ENCODE measurements around the gene TCHHL1.
A peak's percentile ranks its signal among the peaks of the same experiment; 100 is the strongest.
"Not testable (repeated sequence)": the region's sequence is repeated elsewhere in the genome, so short reads cannot be mapped to it uniquely, and the experiment has no call there.

TCHHL1 gene

DNA sequence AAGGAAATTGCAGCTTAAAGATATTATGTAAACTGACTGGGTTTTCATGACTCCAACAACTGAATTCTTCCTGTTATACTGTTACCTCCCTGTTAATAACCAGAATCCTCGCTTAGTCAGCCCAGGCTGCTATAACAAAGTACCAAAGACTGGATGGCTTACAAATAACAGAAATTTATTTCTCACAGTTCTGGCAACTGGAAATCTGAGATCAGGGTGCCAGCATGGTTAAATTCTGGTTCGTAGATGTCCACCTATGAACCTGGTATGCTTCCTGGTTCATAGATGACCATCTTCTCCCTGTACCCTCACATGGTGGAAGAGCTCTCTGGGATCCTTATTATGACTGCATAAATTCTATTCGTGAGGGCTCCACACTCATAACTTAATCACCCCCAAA, 8.1 kb upstream of the TCHHL1 start:
- no peak for DNase-seq (ENCODE audit: extremely low read depth in 1 of 2, low read depth in 1 of 2)

DNA sequence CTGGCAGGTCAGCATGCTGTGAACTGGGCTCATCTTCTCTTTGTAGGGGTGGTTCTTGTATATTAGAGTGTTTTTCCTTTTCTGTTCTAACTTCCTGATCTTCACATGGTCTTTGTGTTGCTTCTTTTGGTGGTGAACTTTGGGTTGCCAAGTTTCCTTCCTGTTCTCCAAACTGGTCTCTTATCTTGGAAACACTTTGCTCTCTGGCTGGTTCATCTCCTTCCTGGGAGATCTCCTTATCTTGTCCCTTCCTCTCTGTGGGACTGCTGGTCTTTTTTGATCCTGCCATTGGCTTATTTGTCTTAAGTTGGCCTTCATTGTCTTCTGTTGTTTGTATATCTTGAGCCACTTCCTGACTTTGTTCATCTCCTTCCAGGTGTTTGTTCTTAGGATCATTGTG, 2.1 kb downstream of the TCHHL1 start:
- no peak for DNase-seq (ENCODE audit: extremely low read depth in 1 of 2, low read depth in 1 of 2)

DNA sequence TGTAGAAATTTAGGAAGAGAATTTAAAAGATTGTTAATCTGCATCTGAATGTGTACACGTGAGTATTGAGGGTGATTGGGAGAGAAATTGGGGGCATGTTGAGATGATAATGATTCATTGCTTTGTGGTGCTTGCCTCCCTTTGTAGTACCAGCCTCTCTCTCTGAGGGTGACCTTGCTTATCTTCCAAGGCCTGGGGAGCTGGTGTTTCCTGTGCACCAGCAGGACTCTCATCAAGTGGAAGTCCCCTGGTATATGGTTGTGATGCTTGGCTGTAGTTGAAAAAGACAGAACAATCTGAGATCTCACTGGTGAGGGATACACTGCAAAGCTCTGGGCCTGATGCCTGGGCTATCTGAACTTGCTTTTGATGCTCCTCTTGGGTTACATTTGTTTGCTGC, 4.0 kb downstream of the TCHHL1 start:
- no peak for DNase-seq (ENCODE audit: extremely low read depth in 1 of 2, low read depth in 1 of 2)

DNA sequence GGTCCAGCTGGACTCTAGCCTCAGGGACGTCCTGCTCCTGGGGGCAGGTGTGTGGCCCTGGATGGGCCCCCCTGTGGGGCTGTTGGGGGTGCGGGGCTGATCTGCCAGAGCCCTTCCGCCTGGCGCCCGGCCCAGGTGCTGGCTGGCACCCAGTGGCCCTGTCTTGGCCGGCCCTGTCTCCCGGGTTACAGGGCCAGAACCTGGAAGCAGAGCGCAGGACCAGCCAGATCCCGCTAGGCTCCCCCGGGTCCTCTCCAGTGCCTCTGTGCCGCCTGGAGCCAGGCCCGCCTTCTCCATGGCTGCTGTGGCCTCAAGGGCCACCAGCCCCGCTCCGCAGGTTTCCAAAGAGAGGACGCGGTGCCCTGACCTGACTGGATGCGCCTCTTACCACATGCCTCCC, 7.8 kb downstream of the TCHHL1 start:
- not testable (repeated sequence) for DNase-seq (ENCODE audit: extremely low read depth in 1 of 2, low read depth in 1 of 2)

DNA sequence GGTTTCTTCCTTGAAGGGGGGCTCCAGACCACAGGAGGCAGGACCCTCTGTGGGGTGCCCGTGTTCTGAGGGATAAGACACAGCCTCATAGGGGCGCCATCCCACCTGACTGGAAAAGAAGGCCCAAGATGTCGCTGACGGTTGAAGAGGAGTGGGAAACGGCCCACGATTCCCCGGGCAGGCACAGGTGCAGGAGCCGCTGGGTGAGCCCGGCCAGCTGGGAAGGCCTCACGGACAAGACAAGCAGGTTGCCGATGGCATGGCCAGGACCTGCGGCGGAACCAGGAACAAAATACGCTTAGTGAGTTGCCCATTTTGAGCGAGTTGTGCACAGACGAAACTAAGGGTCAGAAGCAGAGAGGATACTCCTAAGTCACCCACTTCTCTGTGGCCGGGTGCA, 8.4 kb downstream of the TCHHL1 start:
- DNase-seq (ENCODE audit: extremely low read depth in 1 of 2, low read depth in 1 of 2), result not testable (repeated sequence)

DNA sequence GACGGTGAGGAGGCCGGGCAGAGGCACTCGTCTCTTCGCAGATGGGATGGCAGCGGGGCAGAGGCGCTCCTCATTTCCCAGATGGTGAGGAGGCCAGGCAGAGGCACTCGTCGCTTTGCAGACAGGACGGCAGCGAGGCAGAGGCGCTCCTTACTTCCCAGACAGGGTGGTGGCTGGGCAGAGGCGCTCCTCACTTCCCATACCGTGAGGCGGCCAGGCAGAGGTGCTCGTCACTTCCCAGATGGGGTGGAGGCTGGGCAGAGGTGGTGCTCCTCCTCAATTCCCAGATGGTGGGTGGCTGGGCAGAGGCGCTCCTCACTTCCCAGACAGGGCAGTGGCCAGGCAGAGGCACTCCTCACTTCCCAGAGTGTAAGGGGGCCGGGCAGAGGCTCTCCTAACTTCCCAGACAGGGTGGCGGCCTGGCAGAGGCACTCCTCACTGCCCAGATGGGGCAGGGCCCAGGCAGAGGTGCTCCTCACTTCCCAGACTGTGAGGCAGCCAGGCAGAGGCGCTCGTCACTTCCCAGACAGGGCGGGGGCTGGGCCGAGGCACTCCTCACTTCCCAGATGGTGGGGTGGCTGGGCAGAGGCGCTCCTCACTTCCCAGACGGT, 9.9 kb downstream of the TCHHL1 start:
- DNase-seq (ENCODE audit: extremely low read depth in 1 of 2, low read depth in 1 of 2), result no peak

DNA sequence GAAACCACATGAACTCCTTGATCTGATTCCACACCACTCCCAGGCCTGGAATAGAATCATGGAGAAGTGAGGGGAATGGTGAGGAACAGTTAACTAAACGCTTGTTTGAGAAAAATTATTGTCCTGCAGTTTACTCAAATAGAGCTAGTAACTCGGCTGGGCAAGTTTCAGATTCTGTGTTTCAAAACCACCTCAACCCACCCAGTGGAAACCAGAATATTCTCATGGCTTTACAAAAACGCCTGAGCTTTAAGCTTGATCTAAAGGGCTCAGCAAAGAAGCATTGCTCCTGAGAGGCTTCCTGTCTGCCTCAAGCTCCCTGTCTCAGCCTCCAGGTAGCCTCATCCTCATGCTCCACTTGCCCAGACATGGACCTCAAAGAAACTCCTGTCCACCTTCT, 16.6 kb downstream of the TCHHL1 start:
- no peak for DNase-seq (ENCODE audit: extremely low read depth in 1 of 2, low read depth in 1 of 2)

DNA sequence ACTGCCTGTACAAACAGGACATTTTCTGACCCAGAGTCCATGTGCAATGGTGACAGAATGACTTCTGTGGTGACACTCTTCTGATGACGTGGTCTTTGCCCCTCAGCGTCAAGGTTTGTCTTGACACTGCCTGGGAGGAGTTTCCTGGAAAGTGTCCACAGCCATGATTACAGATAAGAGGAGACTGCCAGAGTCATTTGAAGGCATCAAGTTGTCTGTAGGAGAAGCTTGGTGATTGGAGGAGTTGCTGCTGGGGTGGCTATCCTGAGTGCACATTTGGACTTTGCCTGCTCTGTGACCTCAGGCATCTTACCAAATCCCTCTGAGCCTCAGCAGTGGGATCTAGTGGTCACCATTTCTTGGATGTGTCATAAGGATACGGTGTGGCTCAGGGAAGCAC, 17.7 kb downstream of the TCHHL1 start:
- no peak for DNase-seq (ENCODE audit: extremely low read depth in 1 of 2, low read depth in 1 of 2)

DNA sequence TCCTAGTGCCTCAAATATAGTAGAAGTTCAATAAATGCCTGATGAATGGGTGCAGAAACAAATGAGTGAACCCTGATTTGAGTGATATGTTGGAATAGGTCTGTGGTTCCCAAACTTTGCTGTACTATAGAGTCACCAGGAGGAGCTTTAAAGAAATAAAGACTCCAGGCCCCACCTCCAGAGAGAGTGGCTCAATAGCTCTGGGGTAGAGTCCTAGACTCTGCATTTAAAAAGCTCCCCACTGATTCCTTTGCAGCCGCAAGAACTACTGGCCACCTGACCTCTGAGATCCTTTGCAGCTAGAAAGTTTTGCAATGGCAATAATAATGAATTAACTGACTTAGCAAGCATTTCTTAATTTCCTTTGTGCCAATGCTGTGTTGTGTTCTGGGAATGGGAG, 20.9 kb downstream of the TCHHL1 start:
- DNase-seq (ENCODE audit: extremely low read depth in 1 of 2, low read depth in 1 of 2), result no peak

DNA sequence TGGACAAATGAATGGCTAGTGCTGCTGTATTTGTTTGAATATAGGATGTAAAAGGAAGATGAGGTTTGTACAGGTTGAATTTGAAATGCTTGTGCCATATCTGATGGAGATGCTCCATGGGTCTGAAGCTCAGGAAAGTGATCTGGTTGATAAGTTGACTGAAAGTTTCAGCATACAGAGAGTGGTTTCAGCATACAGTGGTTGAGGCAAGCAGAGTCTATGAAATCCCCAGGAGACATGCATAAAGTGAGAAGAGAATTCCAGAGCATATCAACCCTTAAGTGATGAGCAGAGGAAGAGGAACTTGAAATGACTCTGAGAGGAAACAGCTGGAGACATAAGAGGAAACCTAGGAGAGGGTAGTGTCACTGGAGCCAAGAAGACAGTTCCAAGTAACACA, 21.7 kb downstream of the TCHHL1 start:
- DNase-seq (ENCODE audit: extremely low read depth in 1 of 2, low read depth in 1 of 2), result no peak

DNA sequence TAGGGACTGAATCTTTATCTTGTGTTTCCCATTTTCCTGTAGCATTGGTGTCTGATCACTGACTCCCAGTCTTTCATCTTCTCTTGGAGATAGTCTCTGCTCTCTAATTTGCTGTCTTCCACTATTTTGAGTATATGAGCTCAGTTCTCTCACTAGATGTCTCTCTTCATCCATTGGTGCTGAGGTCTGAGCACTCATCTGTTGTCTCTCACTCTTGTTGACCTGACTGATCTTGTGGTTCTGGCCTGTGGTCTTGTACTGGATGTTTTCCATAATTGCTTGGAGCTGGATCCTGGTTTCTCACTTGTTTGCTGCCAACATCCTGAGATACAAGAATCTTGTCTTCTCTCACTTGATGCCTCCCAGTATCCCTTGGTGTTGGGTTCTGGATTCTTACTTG, 26.9 kb downstream of the TCHHL1 start:
- DNase-seq (ENCODE audit: extremely low read depth in 1 of 2, low read depth in 1 of 2), result no peak

DNA sequence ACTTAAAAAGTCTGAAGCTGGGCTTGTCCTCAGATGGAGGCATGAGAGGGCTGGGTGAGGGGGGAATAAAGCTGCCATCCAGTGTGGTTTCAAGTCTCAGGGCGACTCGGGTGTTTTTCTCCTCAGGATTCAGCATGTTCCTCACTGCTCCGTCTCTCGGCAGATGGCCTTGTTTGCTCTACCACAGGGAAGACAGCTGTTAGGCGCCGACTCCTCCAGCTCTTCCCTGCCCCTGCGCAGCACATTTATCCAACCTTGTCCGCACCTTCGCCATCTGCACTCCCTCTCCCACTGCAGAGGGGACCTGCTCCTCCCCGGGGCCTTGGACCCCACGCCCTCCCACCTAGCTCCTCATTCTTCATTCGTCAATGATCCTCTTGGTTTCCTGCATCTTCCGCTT, 35.5 kb downstream of the TCHHL1 start:
- DNase-seq (ENCODE audit: extremely low read depth in 1 of 2, low read depth in 1 of 2), result no peak

DNA sequence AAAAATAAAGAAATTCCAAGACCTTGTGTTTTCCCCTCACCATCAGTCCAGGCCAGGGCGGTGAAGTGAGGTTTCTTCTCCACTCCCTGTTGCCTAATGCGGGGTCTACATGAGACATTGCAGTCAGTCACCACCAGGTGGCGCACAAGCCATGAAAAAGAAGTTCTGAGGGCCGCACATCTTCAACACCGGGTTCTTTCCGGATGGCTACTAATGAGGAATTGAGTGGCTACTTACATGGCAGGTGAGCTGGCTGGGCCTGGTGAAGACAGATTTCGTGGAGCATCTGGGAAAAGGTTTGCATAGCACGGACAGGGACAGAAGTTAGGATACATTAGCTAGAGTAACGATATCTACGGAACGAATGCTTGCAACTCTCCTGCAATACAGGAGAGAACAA, 36.3 kb downstream of the TCHHL1 start:
- peak in 1 of 2 donors; percentile 73 for DNase-seq (ENCODE audit: extremely low read depth in 1 of 2, low read depth in 1 of 2)

DNA sequence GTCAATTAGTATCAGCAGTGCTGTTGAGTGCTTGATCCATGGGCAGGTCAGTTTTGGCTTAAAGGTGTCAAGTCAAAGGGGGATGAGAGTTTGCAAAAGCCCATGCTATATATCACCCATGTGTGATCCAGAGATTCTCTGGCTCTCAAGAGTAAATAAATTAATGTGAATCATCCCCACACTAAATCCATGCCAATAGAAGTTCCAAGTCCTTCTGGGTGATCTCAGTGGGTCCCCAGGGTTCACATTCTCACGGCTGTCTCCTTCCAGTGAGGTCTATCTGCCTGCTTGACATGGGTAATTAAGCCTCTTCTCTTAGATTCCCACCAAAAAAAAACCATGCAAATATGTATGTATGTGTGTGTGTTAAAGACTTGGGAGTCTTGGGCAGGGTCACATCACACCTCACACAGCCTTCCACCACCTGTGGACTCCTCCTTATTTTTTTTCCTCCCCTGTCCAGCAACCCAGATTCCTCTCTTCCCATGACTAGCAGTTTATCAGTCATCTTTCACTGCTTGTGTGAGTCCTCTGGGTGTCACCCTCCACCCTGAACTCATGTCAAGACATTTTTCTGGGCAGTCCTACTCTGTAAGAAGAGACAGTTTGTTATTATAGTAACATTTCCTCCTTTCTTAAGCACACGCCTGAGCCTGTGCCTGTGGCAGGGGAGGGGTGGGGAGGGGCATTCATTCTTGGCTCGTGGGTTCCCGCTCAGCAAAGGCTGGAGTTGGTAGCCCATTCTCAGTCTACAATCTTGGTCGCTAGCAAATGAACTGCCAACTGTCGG, 37.8 kb downstream of the TCHHL1 start:
- no peak for DNase-seq (ENCODE audit: extremely low read depth in 1 of 2, low read depth in 1 of 2)

DNA sequence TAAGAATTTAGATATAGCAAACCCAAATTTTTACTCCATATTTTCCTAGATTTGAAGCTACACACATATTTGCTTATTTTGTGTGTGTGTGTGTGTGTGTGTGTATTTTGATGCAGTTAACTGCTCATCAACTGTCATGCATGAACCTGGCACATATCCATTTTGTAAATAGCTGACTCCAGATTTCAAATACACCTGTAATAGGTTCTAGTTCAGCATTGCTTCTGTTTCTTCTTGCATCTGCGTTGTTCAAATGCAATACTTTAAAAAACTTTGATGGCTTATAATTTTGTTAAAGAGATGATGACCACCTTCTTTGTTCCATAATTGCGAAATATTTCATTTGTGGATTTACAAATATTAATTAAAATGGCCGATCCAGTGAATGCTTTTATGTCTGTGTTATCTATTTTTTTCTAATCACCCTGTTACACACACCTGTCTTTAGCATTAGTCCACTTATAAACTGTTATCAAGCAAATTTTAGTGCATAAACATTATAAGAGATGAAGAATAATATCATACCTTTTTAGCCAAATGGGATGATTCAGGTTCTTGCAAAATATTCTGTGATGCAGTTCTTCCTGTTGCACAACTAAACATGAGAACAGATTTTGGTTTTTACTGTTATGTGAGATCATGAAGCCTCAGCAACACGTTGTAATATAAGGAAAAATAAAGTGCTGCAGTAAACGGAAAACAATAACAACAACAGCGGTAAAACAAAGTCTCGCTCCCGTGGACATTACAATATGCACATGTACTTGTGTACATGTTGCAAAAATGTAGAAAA, 39.4 kb downstream of the TCHHL1 start:
- DNase-seq (ENCODE audit: extremely low read depth in 1 of 2, low read depth in 1 of 2), result no peak

DNA sequence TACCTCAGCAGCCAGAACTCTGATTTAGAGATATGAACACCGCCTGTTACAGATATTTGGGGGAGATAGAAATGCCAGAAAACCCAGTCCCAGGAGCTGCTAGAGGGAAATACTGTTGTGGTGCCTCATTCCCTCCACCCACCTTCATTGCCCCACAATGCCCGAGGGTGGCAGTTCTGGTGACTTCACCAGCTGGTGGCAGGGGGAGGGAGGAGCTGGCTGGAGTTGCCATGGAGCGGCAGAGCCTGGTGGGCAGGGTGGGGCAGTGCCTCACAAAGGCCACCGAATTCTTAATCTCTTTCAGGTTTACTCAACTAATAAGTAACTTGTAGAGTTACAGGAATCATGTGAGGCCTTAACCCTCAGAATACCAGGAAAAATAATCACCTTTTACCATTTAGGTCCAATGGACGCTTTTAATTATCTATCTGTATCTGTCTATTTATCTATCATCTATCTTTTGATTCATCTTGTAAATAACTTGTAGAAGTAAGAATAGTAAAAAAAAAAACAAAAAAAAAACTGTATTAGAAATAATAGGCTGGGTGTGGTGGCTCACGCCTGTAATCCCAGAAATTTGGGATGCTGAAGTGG, 40.4 kb downstream of the TCHHL1 start:
- DNase-seq (ENCODE audit: extremely low read depth in 1 of 2, low read depth in 1 of 2), result peak in 1 of 2 donors; percentile 78

DNA sequence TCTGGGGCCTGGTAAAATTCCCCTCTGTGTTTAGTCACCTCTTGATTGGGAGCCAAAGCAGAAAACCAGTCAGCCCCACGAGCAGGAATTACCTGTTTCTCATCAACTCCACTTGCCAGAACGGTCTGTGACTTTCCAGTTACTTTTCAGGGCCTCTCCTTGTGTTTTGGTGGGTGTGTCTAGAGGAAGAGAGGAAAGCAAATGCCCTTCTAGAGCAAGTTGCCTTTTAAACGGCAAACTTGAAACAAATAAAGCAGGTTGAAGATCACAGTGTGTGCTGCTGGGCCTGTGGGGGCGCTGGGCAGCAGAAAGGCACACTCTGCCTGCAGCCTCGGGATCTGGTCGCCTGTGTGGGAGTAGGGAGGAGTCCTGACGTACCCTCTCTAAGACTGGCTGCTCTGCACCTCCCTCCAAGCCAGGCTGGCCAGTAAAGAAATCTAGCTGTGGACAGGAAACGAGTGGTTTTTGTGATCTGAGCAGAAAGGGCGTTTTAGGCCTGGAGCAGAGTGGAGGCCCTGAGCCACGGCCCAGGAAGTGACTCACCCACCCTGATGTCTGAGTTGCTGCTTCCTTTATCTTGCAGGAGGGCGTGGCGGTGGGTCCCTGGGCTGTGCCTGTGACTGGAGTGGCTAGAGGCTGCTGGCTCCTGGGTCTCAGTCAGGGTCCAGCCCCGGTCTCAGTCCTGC, 41.0 kb downstream of the TCHHL1 start:
- DNase-seq (ENCODE audit: extremely low read depth in 1 of 2, low read depth in 1 of 2), result peak; percentile 76 to 88

DNA sequence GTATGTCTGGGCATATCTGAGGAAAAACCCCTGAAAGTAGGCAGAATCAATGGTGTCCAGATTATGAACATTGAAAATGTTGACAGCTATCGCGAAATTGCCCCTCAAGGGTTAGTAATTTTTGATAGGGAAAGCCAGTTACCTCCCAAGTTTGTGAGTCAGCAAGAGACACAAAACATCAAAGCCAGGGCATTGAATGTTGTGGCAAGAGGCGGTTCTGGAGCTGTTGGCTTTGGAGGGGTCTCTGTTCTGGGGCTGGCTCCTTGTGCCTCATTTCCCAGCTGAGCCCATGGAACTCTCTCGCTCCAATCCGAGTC, 41.5 kb downstream of the TCHHL1 start:
- DNase-seq (ENCODE audit: extremely low read depth in 1 of 2, low read depth in 1 of 2), result no peak

DNA sequence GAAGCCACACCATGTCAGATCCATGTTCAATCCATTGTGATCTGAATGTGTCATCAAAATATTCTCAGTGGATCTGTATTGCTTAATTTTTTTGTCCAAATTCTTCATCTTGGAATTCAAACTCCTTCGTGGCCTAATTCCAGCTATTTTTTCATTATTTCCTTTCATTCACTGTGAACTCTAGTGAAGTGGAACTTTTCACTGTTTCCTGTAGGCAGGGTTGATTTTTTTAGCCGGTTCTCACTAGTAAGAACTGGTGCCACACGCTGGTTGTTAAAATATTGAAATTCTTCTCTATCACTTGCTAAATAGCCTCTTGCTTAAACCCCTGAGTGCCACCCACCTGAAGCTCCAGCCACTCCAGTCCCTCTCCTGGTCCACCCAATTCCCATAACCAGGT, 44.5 kb downstream of the TCHHL1 start:
- no peak for DNase-seq (ENCODE audit: extremely low read depth in 1 of 2, low read depth in 1 of 2)

DNA sequence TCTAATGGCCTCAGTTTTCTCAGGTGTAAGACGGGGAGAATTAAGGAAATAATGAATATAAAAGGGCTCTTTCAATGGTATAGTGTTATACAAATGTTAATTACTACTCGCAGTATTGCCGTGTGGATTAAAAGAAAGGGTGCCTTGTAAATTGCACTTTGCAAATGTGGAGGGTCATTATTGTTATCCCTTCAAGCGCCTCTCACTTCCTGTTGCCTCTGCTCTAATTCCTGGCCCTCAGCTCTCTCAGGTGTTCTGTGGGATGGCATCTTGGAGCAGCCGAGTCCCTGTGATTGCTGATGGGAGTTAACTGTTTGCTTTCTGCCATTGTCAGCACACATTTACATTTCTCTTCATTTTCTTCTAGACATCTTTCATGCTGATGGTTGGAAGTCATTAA, 45.0 kb downstream of the TCHHL1 start:
- no peak for DNase-seq (ENCODE audit: extremely low read depth in 1 of 2, low read depth in 1 of 2)

DNA sequence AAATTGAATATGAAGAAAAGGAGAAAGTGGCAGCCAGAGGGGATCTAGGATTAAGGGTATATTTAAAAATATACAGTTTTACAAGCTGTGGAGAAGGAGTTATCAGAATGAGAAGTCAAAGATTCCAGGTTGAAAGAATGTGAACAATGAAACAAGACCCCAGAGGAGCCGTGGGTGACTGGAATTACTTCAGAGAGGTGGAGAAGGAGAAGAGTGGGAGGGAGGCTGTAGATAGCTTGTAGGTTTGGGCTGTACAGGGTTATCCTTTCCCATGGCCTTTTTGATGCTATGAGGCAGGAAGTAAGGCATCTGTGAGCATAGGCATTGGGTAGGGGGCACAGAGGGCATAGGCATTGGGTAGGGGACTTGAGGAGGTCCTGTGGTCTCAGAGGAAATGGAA, 46.8 kb downstream of the TCHHL1 start:
- DNase-seq (ENCODE audit: extremely low read depth in 1 of 2, low read depth in 1 of 2), result no peak
